GM06990 (cell line): ENCODE data around the gene HRG.

ENCODE experiments used
- DNase-seq: peaks from one replicate; pipeline ENCODE4 v3.0.0-alpha.2; 2011; ENCODE audit not compliant: insufficient read length; ENCODE audit errors: extremely low read depth
- H3K27me3 ChIP-seq: replicated peaks from 2 replicates; pipeline ENCODE4 v1.6.0; 2011; ENCODE audit warnings: low read length; ENCODE audit not compliant: control insufficient read depth, insufficient read depth
- H3K36me3 ChIP-seq: 2 replicates; pipeline ENCODE4 v1.5.1; 2011; ENCODE audit warnings: low read length; ENCODE audit not compliant: control insufficient read depth, insufficient read depth
- H3K4me3 ChIP-seq: replicated peaks from 2 replicates; pipeline ENCODE4 v1.5.1; 2011; ENCODE audit warnings: low read depth, mild to moderate bottlenecking, control low read depth, low read length
- CTCF ChIP-seq: IDR thresholded peaks from 2 replicates; pipeline ENCODE4 v1.5.1; 2011; ENCODE audit warnings: low read length, control low read depth, mild to moderate bottlenecking, inconsistent platforms; ENCODE audit not compliant: insufficient read depth, poor library complexity, severe bottlenecking

HRG gene

GRCh38 chr3:186620213-186621092 lies 45.4 kb upstream of the HRG start:
- Histone ChIP-seq H3K4me3 (no peak overlapping the region), H3K27me3 (peaks cover 3% of the 10 kb centered on the region), H3K36me3 (no peaks in the 10 kb centered on the region)
- TF ChIP-seq CTCF = no peak
- DNase-seq = no peak

GRCh38 chr3:186621894-186622650 lies 43.7 kb upstream of the HRG start:
- Histone ChIP-seq H3K27me3 (peaks cover 4% of the 10 kb centered on the region), H3K36me3 (no peaks in the 10 kb centered on the region), H3K4me3 (no peak overlapping the region)
- no peak for DNase-seq
- no peak for TF ChIP-seq CTCF

- DNase-seq = no peak
- Histone ChIP-seq H3K27me3 (peaks cover 3% of the 10 kb centered on the region), H3K36me3 (no peaks in the 10 kb centered on the region), H3K4me3 (no peak overlapping the region)
- TF ChIP-seq CTCF = no peak
These were observed 43.0 kb upstream of the HRG start for GRCh38 chr3:186622651-186623310.

GRCh38 chr3:186624598-186624997 lies 41.2 kb upstream of the HRG start:
- peaks cover 2% of the 10 kb centered on the region; the same call in 1 of the 2 replicates for H3K27me3 ChIP-seq
- H3K4me3 ChIP-seq = no peak overlapping the region
- TF ChIP-seq CTCF = no peak
- H3K36me3 ChIP-seq = no peaks in the 10 kb centered on the region
- DNase-seq = no peak

GRCh38 chr3:186625600-186626042 lies 40.2 kb upstream of the HRG start:
- no peak for DNase-seq
- Histone ChIP-seq H3K4me3 (no peak overlapping the region), H3K36me3 (no peaks in the 10 kb centered on the region), H3K27me3 (peaks cover 2% of the 10 kb centered on the region; the same call in 1 of the 2 replicates)
- no peak for TF ChIP-seq CTCF
